Measurements from ENCODE around the gene DCAF12. TPM values are rescaled to one million over a fixed set of nuclear protein-coding genes. Genes with fewer than 3 reads are reported as not detected.

DCAF12 gene
- total RNA-seq, 2 experiments from 2014 or later, result 31.7 to 70.5 TPM

DNA sequence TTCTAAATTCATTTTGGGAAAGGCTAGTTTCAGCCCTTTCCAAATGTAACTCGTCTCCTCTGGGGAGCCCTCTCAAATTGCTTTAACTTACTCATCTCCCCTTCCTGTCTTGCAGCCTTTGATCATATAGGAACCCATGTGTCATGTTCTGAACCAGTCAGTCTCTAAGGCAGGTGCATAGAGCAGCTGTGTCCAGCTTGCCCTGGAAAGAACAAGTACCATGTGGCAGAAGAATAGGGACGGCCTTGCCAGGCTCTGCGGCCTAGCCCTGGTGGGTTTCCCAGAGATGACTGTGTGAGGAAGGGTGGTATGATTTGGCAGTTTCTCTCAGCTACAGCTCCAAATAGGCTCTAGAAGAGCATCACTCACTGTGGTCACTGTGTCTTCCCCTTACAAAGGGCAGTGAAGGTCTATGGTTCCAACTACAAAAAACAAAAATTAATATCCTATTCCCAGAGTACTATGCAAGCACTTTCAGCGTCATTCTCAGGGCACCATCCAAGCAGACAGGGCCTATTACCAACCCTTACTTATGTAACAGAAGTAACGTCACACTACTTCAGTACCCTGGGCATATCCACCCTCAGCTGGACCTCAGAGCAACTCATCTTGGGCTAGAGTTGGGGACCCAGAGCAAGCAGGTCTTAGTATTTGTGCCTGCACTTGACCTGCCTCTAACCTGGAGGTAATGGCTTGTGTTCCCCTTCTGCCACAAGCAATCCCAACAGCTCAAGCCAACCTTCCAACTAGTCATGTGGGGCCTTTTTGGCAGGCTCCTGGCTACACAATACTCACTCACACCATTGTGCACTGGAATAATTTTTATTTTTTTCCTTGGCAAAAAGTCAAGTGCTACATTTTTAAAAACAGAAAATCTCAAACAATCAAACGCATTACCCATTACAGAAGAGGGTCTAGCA is 40.7 kb downstream of the DCAF12 start:
- ChIA-PET POLR2A (interaction anchor here (0.6 kb wide), 1 partner anchor 155 kb away, joined by 5 read pairs; no protein-coding TSS in a partner anchor), CTCF (ENCODE audit: unreplicated experiment) (no interaction called here)
- peaks cover 23% of the 10 kb centered on the region for H3K4me1 ChIP-seq (ENCODE audit: insufficient read depth, low read length, poor library complexity, severe bottlenecking)
- no TSS peak for BruUV-seq (replicated peaks)
- H3K9me2 ChIP-seq (ENCODE audit: insufficient read depth, low read length), result no peaks in the 10 kb centered on the region
- TF ChIP-seq, protein P1, sequence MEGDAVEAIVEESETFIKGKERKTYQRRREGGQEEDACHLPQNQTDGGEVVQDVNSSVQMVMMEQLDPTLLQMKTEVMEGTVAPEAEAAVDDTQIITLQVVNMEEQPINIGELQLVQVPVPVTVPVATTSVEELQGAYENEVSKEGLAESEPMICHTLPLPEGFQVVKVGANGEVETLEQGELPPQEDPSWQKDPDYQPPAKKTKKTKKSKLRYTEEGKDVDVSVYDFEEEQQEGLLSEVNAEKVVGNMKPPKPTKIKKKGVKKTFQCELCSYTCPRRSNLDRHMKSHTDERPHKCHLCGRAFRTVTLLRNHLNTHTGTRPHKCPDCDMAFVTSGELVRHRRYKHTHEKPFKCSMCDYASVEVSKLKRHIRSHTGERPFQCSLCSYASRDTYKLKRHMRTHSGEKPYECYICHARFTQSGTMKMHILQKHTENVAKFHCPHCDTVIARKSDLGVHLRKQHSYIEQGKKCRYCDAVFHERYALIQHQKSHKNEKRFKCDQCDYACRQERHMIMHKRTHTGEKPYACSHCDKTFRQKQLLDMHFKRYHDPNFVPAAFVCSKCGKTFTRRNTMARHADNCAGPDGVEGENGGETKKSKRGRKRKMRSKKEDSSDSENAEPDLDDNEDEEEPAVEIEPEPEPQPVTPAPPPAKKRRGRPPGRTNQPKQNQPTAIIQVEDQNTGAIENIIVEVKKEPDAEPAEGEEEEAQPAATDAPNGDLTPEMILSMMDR (conservative IDR thresholded peaks at IDR 0.05; ENCODE audit: low read length), result no peak
- TF ChIP-seq EZH2phosphoT487 (IDR thresholded peaks at IDR 0.05; ENCODE audit: borderline replicate concordance, low read depth, low read length), result no peak
- H3K36me3 ChIP-seq (ENCODE audit: insufficient read depth, low read length), result peaks cover 38% of the 10 kb centered on the region
- H3K4me3 ChIP-seq (ENCODE audit: low read depth, low read length, poor library complexity, severe bottlenecking), result no peak overlapping the region
- no peak overlapping the region for H3K27ac ChIP-seq (ENCODE audit: low read depth, low read length, poor library complexity, severe bottlenecking)
- no peak for DNase-seq (ENCODE audit: low spot score)
- intact Hi-C loops (cut with micrococcal nuclease; ENCODE audit: unreplicated experiment), result no loop called here
- H3K79me2 ChIP-seq (ENCODE audit: insufficient read depth, low read depth, low read length), result no peaks in the 10 kb centered on the region
- no peak overlapping the region for H2AFZ ChIP-seq (ENCODE audit: low read length)
- H3K4me2 ChIP-seq (ENCODE audit: low read length), result no peak overlapping the region
- no peaks in the 10 kb centered on the region for H3K9me3 ChIP-seq (ENCODE audit: low read length)
- H4K20me1 ChIP-seq (ENCODE audit: insufficient read depth, low read length), result no peaks in the 10 kb centered on the region

DNA sequence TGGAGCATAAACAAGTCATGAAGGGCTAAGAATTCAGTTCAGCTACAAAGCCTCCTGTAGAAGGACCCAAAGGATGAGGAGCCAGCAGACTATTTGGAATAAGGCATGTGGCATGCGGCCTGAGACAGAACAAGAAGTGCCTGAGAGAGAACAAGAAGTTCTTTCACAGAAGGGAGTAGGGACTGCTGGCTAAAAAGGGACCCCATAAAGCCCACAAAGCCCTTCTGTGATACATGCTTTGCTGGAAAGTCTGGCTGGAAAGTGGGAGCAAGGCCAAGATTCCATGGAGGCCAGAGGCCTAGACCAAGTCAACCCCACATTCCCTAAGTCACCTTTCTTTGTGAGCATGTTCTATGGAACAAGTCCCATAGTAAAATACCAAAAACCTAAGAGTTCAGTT is 41.9 kb downstream of the DCAF12 start:
- Histone ChIP-seq H3K4me3 (ENCODE audit: low read depth, low read length, poor library complexity, severe bottlenecking) (no peak overlapping the region), H3K27ac (ENCODE audit: low read depth, low read length, poor library complexity, severe bottlenecking) (no peak overlapping the region), H2AFZ (ENCODE audit: low read length) (no peak overlapping the region), H3K4me2 (ENCODE audit: low read length) (no peak overlapping the region), H3K9me3 (ENCODE audit: low read length) (no peaks in the 10 kb centered on the region), H4K20me1 (ENCODE audit: insufficient read depth, low read length) (no peaks in the 10 kb centered on the region), H3K36me3 (ENCODE audit: insufficient read depth, low read length) (peaks cover 30% of the 10 kb centered on the region), H3K9me2 (ENCODE audit: insufficient read depth, low read length) (no peaks in the 10 kb centered on the region), H3K4me1 (ENCODE audit: insufficient read depth, low read length, poor library complexity, severe bottlenecking) (peaks cover 23% of the 10 kb centered on the region), H3K79me2 (ENCODE audit: insufficient read depth, low read depth, low read length) (no peaks in the 10 kb centered on the region)
- ChIA-PET CTCF (ENCODE audit: unreplicated experiment) (no interaction called here), POLR2A (interaction anchor here (0.9 to 1.1 kb wide), 3 partner anchors 9 to 43 kb away, joined by 3 read pairs; no protein-coding TSS in a partner anchor)
- intact Hi-C loops (cut with micrococcal nuclease; ENCODE audit: unreplicated experiment), result no loop called here
- no peak for DNase-seq (ENCODE audit: low spot score)
- BruUV-seq (replicated peaks), result no TSS peak
- TF ChIP-seq EZH2phosphoT487 (IDR thresholded peaks at IDR 0.05; ENCODE audit: borderline replicate concordance, low read depth, low read length), result no peak
- TF ChIP-seq, protein P1 (conservative IDR thresholded peaks at IDR 0.05; ENCODE audit: low read length), result no peak

DNA sequence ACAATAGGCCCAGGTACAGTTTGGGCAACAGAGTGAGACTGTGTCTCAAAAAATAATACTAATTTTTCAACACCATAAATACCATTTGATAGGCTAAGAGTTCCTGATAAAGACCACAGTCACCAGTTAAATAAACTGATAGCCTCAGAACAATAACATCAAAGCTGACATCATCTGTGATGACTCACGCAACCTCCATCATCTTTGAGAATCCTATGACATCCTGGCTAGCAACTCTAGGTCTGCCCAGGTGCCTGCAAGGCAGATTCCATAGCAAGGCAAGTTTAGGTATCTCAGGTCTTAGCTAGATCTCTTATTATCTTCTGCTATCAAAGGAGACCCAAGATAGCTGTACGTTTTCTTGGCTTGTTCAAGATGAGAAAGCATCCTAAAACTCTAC is 47.3 kb downstream of the DCAF12 start:
- intact Hi-C loops (cut with micrococcal nuclease; ENCODE audit: unreplicated experiment), result loop anchor here (10.0 kb wide), 1 partner anchor 154 kb away; no protein-coding TSS in a partner anchor
- Histone ChIP-seq H3K9me2 (ENCODE audit: insufficient read depth, low read length) (no peaks in the 10 kb centered on the region), H3K27ac (ENCODE audit: low read depth, low read length, poor library complexity, severe bottlenecking) (no peak overlapping the region), H3K9me3 (ENCODE audit: low read length) (no peaks in the 10 kb centered on the region), H3K4me1 (ENCODE audit: insufficient read depth, low read length, poor library complexity, severe bottlenecking) (peaks cover 11% of the 10 kb centered on the region), H2AFZ (ENCODE audit: low read length) (no peak overlapping the region), H4K20me1 (ENCODE audit: insufficient read depth, low read length) (no peaks in the 10 kb centered on the region), H3K36me3 (ENCODE audit: insufficient read depth, low read length) (no peaks in the 10 kb centered on the region), H3K79me2 (ENCODE audit: insufficient read depth, low read depth, low read length) (no peaks in the 10 kb centered on the region), H3K4me2 (ENCODE audit: low read length) (no peak overlapping the region), H3K4me3 (ENCODE audit: low read depth, low read length, poor library complexity, severe bottlenecking) (no peak overlapping the region)
- POLR2A ChIA-PET, result no interaction called here
- TF ChIP-seq, protein P1 (conservative IDR thresholded peaks at IDR 0.05; ENCODE audit: low read length), result no peak
- CTCF ChIA-PET (ENCODE audit: unreplicated experiment), result no interaction called here
- no TSS peak for BruUV-seq (replicated peaks)
- no peak for DNase-seq (ENCODE audit: low spot score)
